Mesothelial cell of epicardium (in vitro differentiated cells): ENCODE data around the gene C6orf89. TPM values are rescaled to one million over a fixed set of nuclear protein-coding genes. Genes with fewer than 3 reads are reported as not detected.

Source experiments
- DNase-seq, 2 experiments: peaks; one replicate each; pipeline ENCODE4 v3.0.0; 2021; ENCODE audit warnings: low spot score in 2 of 2; ENCODE audit not compliant: unreplicated experiment in 2 of 2
- H3K27ac Mint-ChIP-seq: 2 replicates; pipeline ENCODE4 v1.8.0; 2021; ENCODE audit warnings: mixed read lengths
- H3K27me3 Mint-ChIP-seq: 2 replicates; pipeline ENCODE4 v1.8.0; 2021; ENCODE audit warnings: low read depth, mixed read lengths
- H3K36me3 Mint-ChIP-seq: 2 replicates; pipeline ENCODE4 v1.8.0; 2021; ENCODE audit warnings: mixed read lengths
- H3K4me1 Mint-ChIP-seq: 2 replicates; pipeline ENCODE4 v1.8.0; 2021; ENCODE audit warnings: mixed read lengths
- H3K4me3 Mint-ChIP-seq: 2 replicates; pipeline ENCODE4 v1.8.0; 2021; ENCODE audit warnings: mild to moderate bottlenecking, moderate library complexity, mixed read lengths
- H3K9me3 Mint-ChIP-seq: 2 replicates; pipeline ENCODE4 v1.8.0; 2021; ENCODE audit warnings: mixed read lengths
- total RNA-seq: library from RNA; stranded (reverse); gene quantifications from 3 replicates; pipeline ENCODE4 v1.2.1, GENCODE V29; 2021
- TF ChIP-seq, protein P1 (sequence below): fragments of 200-600 bp; sonication (generic); IDR thresholded peaks from one replicate; pipeline ENCODE4 v1.5.0; 2021; ENCODE audit warnings: antibody characterized with exemption; ENCODE audit not compliant: unreplicated experiment

C6orf89 gene
- total RNA-seq, 1 donor from 2014 or later = 39.7 TPM

GRCh38 chr6:36915599-36915998 is 29.8 kb downstream of the C6orf89 start:
- DNase-seq = no peak
- H3K27me3 Mint-ChIP-seq = no peaks in the 10 kb centered on the region
- peaks cover 17% of the 10 kb centered on the region for H3K36me3 Mint-ChIP-seq
- peaks cover 4% of the 10 kb centered on the region for H3K4me1 Mint-ChIP-seq
- peak overlapping the region; percentile 67 for H3K27ac Mint-ChIP-seq
- TF ChIP-seq, protein P1, sequence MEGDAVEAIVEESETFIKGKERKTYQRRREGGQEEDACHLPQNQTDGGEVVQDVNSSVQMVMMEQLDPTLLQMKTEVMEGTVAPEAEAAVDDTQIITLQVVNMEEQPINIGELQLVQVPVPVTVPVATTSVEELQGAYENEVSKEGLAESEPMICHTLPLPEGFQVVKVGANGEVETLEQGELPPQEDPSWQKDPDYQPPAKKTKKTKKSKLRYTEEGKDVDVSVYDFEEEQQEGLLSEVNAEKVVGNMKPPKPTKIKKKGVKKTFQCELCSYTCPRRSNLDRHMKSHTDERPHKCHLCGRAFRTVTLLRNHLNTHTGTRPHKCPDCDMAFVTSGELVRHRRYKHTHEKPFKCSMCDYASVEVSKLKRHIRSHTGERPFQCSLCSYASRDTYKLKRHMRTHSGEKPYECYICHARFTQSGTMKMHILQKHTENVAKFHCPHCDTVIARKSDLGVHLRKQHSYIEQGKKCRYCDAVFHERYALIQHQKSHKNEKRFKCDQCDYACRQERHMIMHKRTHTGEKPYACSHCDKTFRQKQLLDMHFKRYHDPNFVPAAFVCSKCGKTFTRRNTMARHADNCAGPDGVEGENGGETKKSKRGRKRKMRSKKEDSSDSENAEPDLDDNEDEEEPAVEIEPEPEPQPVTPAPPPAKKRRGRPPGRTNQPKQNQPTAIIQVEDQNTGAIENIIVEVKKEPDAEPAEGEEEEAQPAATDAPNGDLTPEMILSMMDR = no peak
- H3K9me3 Mint-ChIP-seq = no peaks in the 10 kb centered on the region
- no peak overlapping the region for H3K4me3 Mint-ChIP-seq

DNA sequence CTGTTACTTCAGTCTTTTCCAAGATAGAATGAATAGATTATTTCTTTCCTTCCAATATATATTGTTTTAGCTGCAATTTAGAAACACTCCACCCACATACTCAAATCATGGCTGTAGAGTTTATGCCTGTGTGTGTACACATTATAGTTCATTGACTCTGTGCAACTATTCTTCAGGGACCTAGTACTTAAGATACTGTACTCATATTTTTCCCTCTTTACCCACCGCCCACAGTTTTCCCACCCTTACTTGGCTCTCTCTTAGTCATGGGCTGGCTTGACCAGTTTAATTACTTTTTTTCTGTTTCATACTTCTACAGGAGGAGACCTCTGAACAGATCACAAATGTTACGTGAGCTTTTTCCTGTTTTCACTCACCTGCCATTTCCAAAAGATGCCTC is 30.4 kb downstream of the C6orf89 start:
- H3K27me3 Mint-ChIP-seq = no peaks in the 10 kb centered on the region
- no peaks in the 10 kb centered on the region for H3K9me3 Mint-ChIP-seq
- no peak for DNase-seq
- H3K36me3 Mint-ChIP-seq = peaks cover 17% of the 10 kb centered on the region
- H3K4me1 Mint-ChIP-seq = peaks cover 4% of the 10 kb centered on the region
- no peak overlapping the region for H3K4me3 Mint-ChIP-seq
- H3K27ac Mint-ChIP-seq = peak overlapping the region; percentile 67
- TF ChIP-seq, protein P1 = no peak

DNA sequence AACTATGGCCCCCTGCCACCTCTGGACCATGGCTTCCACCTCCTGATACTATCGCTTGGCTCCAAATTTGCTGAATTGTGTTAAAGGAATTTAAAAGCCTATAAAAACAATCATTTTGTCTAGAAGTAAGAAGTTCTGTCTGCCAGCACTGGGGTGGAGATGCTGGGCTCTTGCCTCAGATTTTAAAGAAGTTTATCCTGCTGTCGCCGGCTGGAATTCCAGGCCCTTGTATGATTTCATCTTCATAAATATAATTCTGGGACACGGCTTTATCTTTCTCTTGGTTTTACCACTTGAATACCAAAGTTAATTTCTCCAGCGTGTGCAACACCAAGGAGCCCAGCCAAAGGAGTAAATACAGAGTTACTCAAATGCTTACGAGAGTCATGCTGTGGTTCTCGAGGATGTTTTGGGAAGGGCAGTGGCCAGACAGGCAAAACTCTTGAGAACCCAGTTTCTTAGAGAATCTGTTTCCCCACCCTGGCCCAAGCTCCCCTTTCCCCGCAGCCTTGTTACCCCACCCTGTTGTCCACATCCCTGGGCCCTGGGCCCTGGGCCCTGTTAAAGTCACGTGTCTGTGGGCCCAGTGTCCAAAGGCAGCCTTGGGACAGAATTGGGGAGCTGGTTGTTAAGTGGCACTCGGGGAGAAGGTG is 31.9 kb downstream of the C6orf89 start:
- Mint-ChIP-seq H3K4me1 (peaks cover 4% of the 10 kb centered on the region), H3K4me3 (no peak overlapping the region), H3K27ac (no peak overlapping the region), H3K36me3 (peaks cover 13% of the 10 kb centered on the region), H3K9me3 (no peaks in the 10 kb centered on the region), H3K27me3 (no peaks in the 10 kb centered on the region)
- no peak for DNase-seq
- TF ChIP-seq, protein P1 = no peak

DNA sequence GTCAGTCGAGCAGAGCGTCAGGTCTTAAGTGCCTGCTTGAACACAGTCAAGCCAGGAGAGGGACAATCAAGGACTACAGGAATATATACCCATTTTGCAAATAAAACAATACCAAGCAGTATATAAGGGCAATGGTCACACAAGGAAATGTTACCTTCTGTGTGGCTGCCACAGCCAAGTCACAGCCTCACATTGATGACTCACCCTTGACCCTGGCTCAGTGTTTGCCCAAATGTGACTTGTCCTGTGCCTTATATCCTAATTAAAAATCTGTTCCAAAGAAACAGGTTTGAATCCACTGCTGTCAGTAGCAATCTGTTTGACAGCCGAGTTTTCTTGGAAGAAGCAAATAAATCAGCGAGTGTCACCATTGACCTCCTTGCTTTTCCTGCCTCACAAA is 34.3 kb downstream of the C6orf89 start:
- peaks cover 4% of the 10 kb centered on the region for H3K4me1 Mint-ChIP-seq
- H3K36me3 Mint-ChIP-seq = peaks cover 8% of the 10 kb centered on the region
- no peak overlapping the region for H3K4me3 Mint-ChIP-seq
- H3K9me3 Mint-ChIP-seq = no peaks in the 10 kb centered on the region
- TF ChIP-seq, protein P1 = no peak
- H3K27ac Mint-ChIP-seq = no peak overlapping the region
- no peak for DNase-seq
- H3K27me3 Mint-ChIP-seq = no peaks in the 10 kb centered on the region

- Mint-ChIP-seq H3K27me3 (no peaks in the 10 kb centered on the region), H3K27ac (no peak overlapping the region), H3K36me3 (peaks cover 8% of the 10 kb centered on the region), H3K4me3 (no peak overlapping the region), H3K9me3 (no peaks in the 10 kb centered on the region), H3K4me1 (peaks cover 4% of the 10 kb centered on the region)
- TF ChIP-seq, protein P1 = no peak
- DNase-seq = no peak
These were observed 34.8 kb downstream of the C6orf89 start for GRCh38 chr6:36920546-36920945.
